Measurements from ENCODE around the gene IFT25.

DNA sequence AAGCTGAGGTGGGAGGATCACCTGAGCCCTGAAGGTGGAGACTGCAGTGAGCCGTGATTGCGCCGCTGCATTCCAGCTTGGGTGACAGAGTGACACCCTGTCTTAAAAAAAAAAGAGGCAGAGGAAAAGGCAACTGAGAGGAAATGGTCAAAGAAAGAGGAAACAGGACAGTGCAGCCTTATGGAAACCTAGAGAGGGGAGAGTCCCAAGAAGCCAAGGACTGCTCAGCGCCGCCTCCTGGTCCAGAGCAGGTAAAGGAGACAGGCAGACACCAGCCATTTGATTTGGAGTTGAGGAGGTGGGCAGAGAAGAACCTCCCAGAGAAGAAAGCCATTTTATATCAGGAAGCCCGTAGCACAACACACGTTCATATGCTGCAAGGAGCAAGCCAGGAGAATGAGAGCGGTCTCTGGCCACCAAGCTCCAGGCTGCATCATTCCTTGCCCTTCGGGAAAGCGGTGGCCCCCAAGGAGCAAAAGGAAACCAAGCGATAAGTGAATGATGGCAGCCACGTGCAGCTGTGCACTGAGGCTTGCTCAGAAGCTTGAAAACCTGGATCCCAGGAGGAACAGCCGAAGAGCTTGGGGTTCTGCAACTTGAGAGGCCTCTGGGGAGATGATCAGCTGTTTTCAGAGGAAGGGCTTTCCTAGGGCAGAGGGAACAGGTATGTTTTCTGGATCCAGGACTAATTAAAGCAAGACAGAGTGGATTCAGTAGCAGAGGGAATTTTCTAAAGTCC, 34.4 kb upstream of the IFT25 start:
- TF ChIP-seq, protein P1, sequence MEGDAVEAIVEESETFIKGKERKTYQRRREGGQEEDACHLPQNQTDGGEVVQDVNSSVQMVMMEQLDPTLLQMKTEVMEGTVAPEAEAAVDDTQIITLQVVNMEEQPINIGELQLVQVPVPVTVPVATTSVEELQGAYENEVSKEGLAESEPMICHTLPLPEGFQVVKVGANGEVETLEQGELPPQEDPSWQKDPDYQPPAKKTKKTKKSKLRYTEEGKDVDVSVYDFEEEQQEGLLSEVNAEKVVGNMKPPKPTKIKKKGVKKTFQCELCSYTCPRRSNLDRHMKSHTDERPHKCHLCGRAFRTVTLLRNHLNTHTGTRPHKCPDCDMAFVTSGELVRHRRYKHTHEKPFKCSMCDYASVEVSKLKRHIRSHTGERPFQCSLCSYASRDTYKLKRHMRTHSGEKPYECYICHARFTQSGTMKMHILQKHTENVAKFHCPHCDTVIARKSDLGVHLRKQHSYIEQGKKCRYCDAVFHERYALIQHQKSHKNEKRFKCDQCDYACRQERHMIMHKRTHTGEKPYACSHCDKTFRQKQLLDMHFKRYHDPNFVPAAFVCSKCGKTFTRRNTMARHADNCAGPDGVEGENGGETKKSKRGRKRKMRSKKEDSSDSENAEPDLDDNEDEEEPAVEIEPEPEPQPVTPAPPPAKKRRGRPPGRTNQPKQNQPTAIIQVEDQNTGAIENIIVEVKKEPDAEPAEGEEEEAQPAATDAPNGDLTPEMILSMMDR (IDR thresholded peaks at IDR 0.05): no peak
- no peak for TF ChIP-seq POLR2A (IDR thresholded peaks at IDR 0.05; ENCODE audit: low read depth)
